ENCODE results near the gene TMEM121. TPM values are rescaled to one million over a fixed set of nuclear protein-coding genes. Genes with fewer than 3 reads are reported as not detected.

The TMEM121 gene
- polyA plus RNA-seq, 1 of the 3 experiments (the other 2 are of a cell fraction): 9.1 TPM

GRCh38 chr14:105577314-105577861, 51.0 kb downstream of the TMEM121 start:
- no peak overlapping the region for H2AFZ ChIP-seq (ENCODE audit: low read depth)
- 50% methylated on average over 10 of the region's 14 CpGs for WGBS (ENCODE audit: low lambda C conversion rate)
- no peaks in the 10 kb centered on the region for H3K9me2 ChIP-seq
- no peak for DNase-seq
- H3K4me2 ChIP-seq: no peak overlapping the region
- TF ChIP-seq ZBTB33 (IDR thresholded peaks at IDR 0.05; ENCODE audit: borderline replicate concordance, low read depth): no peak
- TF ChIP-seq REST (IDR thresholded peaks at IDR 0.05; ENCODE audit: low read depth, low read length): no peak
- no peak for TF ChIP-seq GATA2 (CRISPR knock-in tag; IDR thresholded peaks at IDR 0.05)
- TF ChIP-seq USF1 (IDR thresholded peaks at IDR 0.05; ENCODE audit: borderline replicate concordance, low read depth): no peak
- no peak for TF ChIP-seq MAX (IDR thresholded peaks at IDR 0.05; ENCODE audit: low read depth)
- TF ChIP-seq FOSL2 (IDR thresholded peaks at IDR 0.05; ENCODE audit: borderline replicate concordance, low read depth): no peak
- no peak for TF ChIP-seq CHD2 (IDR thresholded peaks at IDR 0.05; ENCODE audit: low read length, partially characterized antibody)
- TF ChIP-seq SIN3A (IDR thresholded peaks at IDR 0.05; ENCODE audit: borderline replicate concordance, low read depth, low read length): no peak
- no peak for TF ChIP-seq FOXJ3 (CRISPR knock-in tag; IDR thresholded peaks at IDR 0.05)
- no peak for TF ChIP-seq MEF2A (IDR thresholded peaks at IDR 0.05; ENCODE audit: borderline replicate concordance, low read depth)
- no peak for TF ChIP-seq FOXM1 (IDR thresholded peaks at IDR 0.05; ENCODE audit: low read depth)
- no peak for TF ChIP-seq NFIC (IDR thresholded peaks at IDR 0.05; ENCODE audit: borderline replicate concordance)
- TF ChIP-seq TCF12 (IDR thresholded peaks at IDR 0.05): no peak
- TF ChIP-seq RXRA (IDR thresholded peaks at IDR 0.05; ENCODE audit: borderline replicate concordance, low read depth): no peak
- no peak for TF ChIP-seq TEAD4 (IDR thresholded peaks at IDR 0.05; ENCODE audit: borderline replicate concordance, insufficient read depth)
- TF ChIP-seq RFX5 (IDR thresholded peaks at IDR 0.05; ENCODE audit: low read length): no peak
- no peak for TF ChIP-seq YY1 (IDR thresholded peaks at IDR 0.05; ENCODE audit: low read depth)
- no peak for TF ChIP-seq EZH2phosphoT487 (IDR thresholded peaks at IDR 0.05; ENCODE audit: borderline replicate concordance, low read depth)
- no peak for TF ChIP-seq PBX3 (IDR thresholded peaks at IDR 0.05)
- TF ChIP-seq ELF1 (IDR thresholded peaks at IDR 0.05): no peak
- no peaks in the 10 kb centered on the region for H4K20me1 ChIP-seq (ENCODE audit: insufficient read depth)
- H3K36me3 ChIP-seq (replicated peaks in 1 of 2; ENCODE audit: control insufficient read depth in 1 of 2, insufficient read depth in 2 of 2, low read length in 1 of 2): no peaks in the 10 kb centered on the region
- H3K27ac ChIP-seq (ENCODE audit: low read depth in 2 of 2, low read length in 1 of 2): no peak overlapping the region
- no peaks in the 10 kb centered on the region for H3K27me3 ChIP-seq (ENCODE audit: insufficient read depth)
- no peak overlapping the region for H3K9ac ChIP-seq
- CTCF ChIA-PET: interaction anchor here (0.7 kb wide), 1 partner anchor 26 kb away, joined by 3 read pairs; no protein-coding TSS in a partner anchor
- H3K9me3 ChIP-seq: no peaks in the 10 kb centered on the region
- no peaks in the 10 kb centered on the region for H3K4me1 ChIP-seq (ENCODE audit: control insufficient read depth in 1 of 2, insufficient read depth in 2 of 2, low read depth in 1 of 2, low read length in 1 of 2)
- POLR2A ChIA-PET: no interaction called here
- no peak overlapping the region for H3K4me3 ChIP-seq (ENCODE audit: low read depth in 2 of 2, low read length in 1 of 2)
- H3F3A ChIP-seq (replicated peaks; ENCODE audit: insufficient read depth): no peaks in the 10 kb centered on the region
- no peaks in the 10 kb centered on the region for H3K79me2 ChIP-seq (ENCODE audit: insufficient read depth)

Data from SK-N-SH (cell line).